Natural killer cell treated with Interleukin-12 subunit alpha and Interleukin-12 subunit beta and Interleukin-15 and Interleukin-18, amount 100 ng/mL, for 72 hours (primary cell): Measurements from ENCODE around the gene CASQ2. TPM values are rescaled to one million over a fixed set of nuclear protein-coding genes. Genes with fewer than 3 reads are reported as not detected.
A peak's percentile ranks its signal among the peaks of the same experiment; 100 is the strongest.

ENCODE experiments used
- ATAC-seq, 2 donors: fragments of 150-1000 bp; cut with Tn5 transposase in 1 of 2; sonication (Bioruptor Pico), chemical (Tn5 transposase) in 1 of 2; 2 replicates each; pipeline ENCODE4 v1.10.0; 2021
- DNase-seq: peaks from one replicate; pipeline ENCODE4 v3.0.0; 2022; ENCODE audit warnings: low spot score
- H3K27ac Mint-ChIP-seq, 2 donors: 1 replicate in 1 of 2; 2 replicates in 1 of 2; pipeline ENCODE4 v1.8.0; 2022; ENCODE audit warnings: mixed read lengths in 2 of 2, mild to moderate bottlenecking in 1 of 2, moderate library complexity in 1 of 2
- H3K27me3 Mint-ChIP-seq, 2 donors: 1 replicate in 1 of 2; 2 replicates in 1 of 2; pipeline ENCODE4 v1.8.0; 2022; ENCODE audit warnings: mixed read lengths in 2 of 2
- H3K36me3 Mint-ChIP-seq: one replicate; pipeline ENCODE4 v1.8.0; 2022; ENCODE audit warnings: mixed read lengths
- H3K4me1 Mint-ChIP-seq, 2 donors: 1 replicate in 1 of 2; 2 replicates in 1 of 2; pipeline ENCODE4 v1.8.0; 2022; ENCODE audit warnings: low read depth in 2 of 2, mixed read lengths in 2 of 2, mild to moderate bottlenecking in 1 of 2
- H3K4me3 Mint-ChIP-seq: one replicate; pipeline ENCODE4 v1.8.0; 2022; ENCODE audit warnings: mixed read lengths
- H3K9me3 Mint-ChIP-seq: 2 replicates; pipeline ENCODE4 v1.8.0; 2022; ENCODE audit warnings: mixed read lengths
- total RNA-seq, 2 donors: library from RNA; stranded (reverse); gene quantifications; one replicate each; pipeline ENCODE4 v1.2.3, GENCODE V29; 2022

The CASQ2 gene
- not detected for total RNA-seq

- no peak for ATAC-seq
- Mint-ChIP-seq H3K4me3 (no peak within 1 kb of the TSS), H3K36me3 (no peaks in the 10 kb centered on the region), H3K27me3 (peaks cover 12 to 32% of the 10 kb centered on the region in 2 donors), H3K27ac (no peak within 1 kb of the TSS), H3K4me1 (no peaks in the 10 kb centered on the region), H3K9me3 (no peaks in the 10 kb centered on the region)
- no peak for DNase-seq
Observed at GRCh38 chr1:115768549-115768948, at the start of gene CASQ2. CASQ2 (minus strand) TSS chr1:115768714; CDS start chr1:115768541, 173 bp downstream.

DNA sequence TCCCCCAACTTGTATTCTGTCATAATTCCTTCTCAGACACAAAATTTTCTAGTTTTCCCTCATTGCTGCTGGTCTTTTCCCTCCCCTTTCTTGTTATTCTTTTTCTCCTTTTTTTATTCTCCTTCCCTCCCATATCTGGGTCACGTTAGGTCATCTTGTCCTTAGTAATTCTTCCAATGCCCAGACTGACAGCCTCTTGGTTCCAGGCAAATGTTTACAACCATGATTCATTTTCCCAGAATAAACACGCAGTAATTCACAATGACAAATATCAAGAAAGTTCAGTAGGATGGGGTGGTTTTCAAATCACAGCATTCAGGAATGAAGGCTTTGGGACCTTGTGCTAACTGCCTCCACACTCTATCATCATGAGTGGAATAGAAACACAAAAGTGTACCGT lies 47.2 kb upstream of the CASQ2 start:
- no peaks in the 10 kb centered on the region for H3K36me3 Mint-ChIP-seq
- H3K4me3 Mint-ChIP-seq = no peak overlapping the region
- H3K27me3 Mint-ChIP-seq = peaks cover 11 to 19% of the 10 kb centered on the region in 2 donors
- H3K9me3 Mint-ChIP-seq = no peaks in the 10 kb centered on the region
- ATAC-seq (no peak), DNase-seq (no peak)
- H3K4me1 Mint-ChIP-seq = no peaks in the 10 kb centered on the region
- no peak overlapping the region for H3K27ac Mint-ChIP-seq

- H3K27ac Mint-ChIP-seq = no peak overlapping the region
- no peaks in the 10 kb centered on the region for H3K36me3 Mint-ChIP-seq
- no peaks in the 10 kb centered on the region for H3K9me3 Mint-ChIP-seq
- ATAC-seq (no peak), DNase-seq (no peak)
- H3K4me1 Mint-ChIP-seq = no peaks in the 10 kb centered on the region
- no peak overlapping the region for H3K4me3 Mint-ChIP-seq
- H3K27me3 Mint-ChIP-seq = peaks cover 11 to 19% of the 10 kb centered on the region in 2 donors
Observed at GRCh38 chr1:115814685-115815398, 46.3 kb upstream of the CASQ2 start.

- Mint-ChIP-seq H3K4me3 (no peak overlapping the region), H3K27ac (no peak overlapping the region), H3K9me3 (no peaks in the 10 kb centered on the region), H3K36me3 (no peaks in the 10 kb centered on the region), H3K27me3 (peaks cover 19 to 21% of the 10 kb centered on the region in 2 donors), H3K4me1 (no peaks in the 10 kb centered on the region)
- ATAC-seq (peak in 1 of 2 donors; percentile 29), DNase-seq (no peak)
Observed at GRCh38 chr1:115813727-115814126, 45.2 kb upstream of the CASQ2 start.

DNA sequence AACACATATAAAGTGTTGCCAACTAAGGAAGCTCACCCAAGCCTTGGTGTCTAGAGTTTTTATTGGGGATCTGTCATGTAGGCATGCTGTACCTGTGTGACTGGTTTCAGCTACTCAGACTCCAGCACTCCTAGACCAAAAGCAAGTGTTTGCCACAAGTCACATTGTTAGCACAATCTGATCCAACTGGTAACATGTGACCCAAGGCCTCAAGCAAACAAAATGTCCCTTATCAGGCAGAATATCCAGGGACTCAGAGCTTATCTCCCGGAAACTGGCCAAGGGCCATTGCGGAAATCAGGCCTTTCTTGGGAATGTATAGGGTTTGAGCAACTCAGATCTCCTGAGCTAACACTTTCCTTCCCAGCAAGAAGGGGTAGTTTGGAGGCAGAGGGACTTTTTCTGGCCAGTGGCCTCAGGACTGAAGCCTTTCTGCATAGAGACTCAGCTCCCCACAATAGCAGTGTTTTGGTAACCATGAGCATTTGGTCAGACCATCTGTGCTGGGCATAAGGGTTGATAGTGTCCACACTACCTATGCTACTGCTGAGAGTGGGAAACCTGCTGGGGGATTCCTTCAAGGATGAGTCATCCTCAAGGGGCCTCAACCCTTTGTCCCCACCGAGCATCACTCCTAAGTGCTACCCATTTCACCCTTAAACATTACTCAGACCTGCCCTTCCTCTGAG lies 42.8 kb upstream of the CASQ2 start:
- H3K9me3 Mint-ChIP-seq = no peaks in the 10 kb centered on the region
- no peak overlapping the region for H3K27ac Mint-ChIP-seq
- no peaks in the 10 kb centered on the region for H3K36me3 Mint-ChIP-seq
- peak; percentile 31 to 48 for ATAC-seq
- no peak for DNase-seq
- H3K4me3 Mint-ChIP-seq = no peak overlapping the region
- peaks cover 24 to 32% of the 10 kb centered on the region in 2 donors for H3K27me3 Mint-ChIP-seq
- H3K4me1 Mint-ChIP-seq = no peaks in the 10 kb centered on the region

- no peaks in the 10 kb centered on the region for H3K36me3 Mint-ChIP-seq
Observed at GRCh38 chr1:115810609-115811008, 42.1 kb upstream of the CASQ2 start.

GRCh38 chr1:115809847-115810246 lies 41.3 kb upstream of the CASQ2 start:
- no peaks in the 10 kb centered on the region for H3K4me1 Mint-ChIP-seq
- no peak overlapping the region for H3K27ac Mint-ChIP-seq
- no peaks in the 10 kb centered on the region for H3K9me3 Mint-ChIP-seq
- no peak for ATAC-seq
- H3K4me3 Mint-ChIP-seq = no peak overlapping the region
- peaks cover 20 to 32% of the 10 kb centered on the region in 2 donors for H3K27me3 Mint-ChIP-seq
- no peak for DNase-seq
- no peaks in the 10 kb centered on the region for H3K36me3 Mint-ChIP-seq

More at GRCh38 chr1:115810609-115811008, 42.1 kb upstream of the CASQ2 start:
- Mint-ChIP-seq H3K4me1 (no peaks in the 10 kb centered on the region), H3K4me3 (no peak overlapping the region), H3K9me3 (no peaks in the 10 kb centered on the region), H3K27ac (no peak overlapping the region), H3K27me3 (peaks cover 22 to 32% of the 10 kb centered on the region in 2 donors)
- DNase-seq = no peak
- no peak for ATAC-seq

GRCh38 chr1:115809076-115809475 lies 40.6 kb upstream of the CASQ2 start:
- ATAC-seq (no peak), DNase-seq (no peak)
- no peak overlapping the region for H3K4me3 Mint-ChIP-seq
- peaks cover 18 to 32% of the 10 kb centered on the region in 2 donors for H3K27me3 Mint-ChIP-seq
- no peaks in the 10 kb centered on the region for H3K36me3 Mint-ChIP-seq
- H3K9me3 Mint-ChIP-seq = no peaks in the 10 kb centered on the region
- no peak overlapping the region for H3K27ac Mint-ChIP-seq
- H3K4me1 Mint-ChIP-seq = no peaks in the 10 kb centered on the region

GRCh38 chr1:115807723-115808122 lies 39.2 kb upstream of the CASQ2 start:
- no peaks in the 10 kb centered on the region for H3K36me3 Mint-ChIP-seq
- ATAC-seq (peak in 1 of 2 donors; percentile 72), DNase-seq (no peak)
- H3K4me3 Mint-ChIP-seq = no peak overlapping the region
- H3K27me3 Mint-ChIP-seq = peaks cover 15 to 27% of the 10 kb centered on the region in 2 donors
- no peaks in the 10 kb centered on the region for H3K9me3 Mint-ChIP-seq
- H3K27ac Mint-ChIP-seq = no peak overlapping the region
- no peaks in the 10 kb centered on the region for H3K4me1 Mint-ChIP-seq

GRCh38 chr1:115805597-115805996 lies 37.1 kb upstream of the CASQ2 start:
- no peak overlapping the region for H3K4me3 Mint-ChIP-seq
- no peak overlapping the region for H3K27ac Mint-ChIP-seq
- ATAC-seq = no peak

DNA sequence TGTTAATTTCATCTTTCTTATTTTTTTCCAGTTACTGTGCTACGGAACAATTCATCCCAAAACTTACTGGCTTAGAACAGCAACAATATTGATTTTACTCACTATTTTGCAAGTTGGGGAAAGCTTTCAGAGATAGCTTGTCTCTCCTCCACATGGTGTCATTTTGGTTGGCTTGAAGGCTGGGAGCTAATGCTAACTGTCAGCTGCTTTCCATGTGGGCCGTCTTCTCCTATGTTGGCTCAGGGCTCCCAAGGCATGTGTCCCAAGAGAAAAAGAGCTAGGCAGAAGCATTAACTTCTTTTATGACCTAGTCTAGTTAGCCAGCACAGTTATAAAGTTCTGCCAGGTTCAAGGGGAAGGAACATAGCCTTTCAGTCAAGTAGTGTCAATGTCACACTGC lies 33.9 kb upstream of the CASQ2 start:
- ATAC-seq = no peak
- Mint-ChIP-seq H3K4me3 (no peak overlapping the region), H3K36me3 (no peaks in the 10 kb centered on the region), H3K27me3 (peaks cover 13 to 30% of the 10 kb centered on the region in 2 donors), H3K9me3 (no peaks in the 10 kb centered on the region), H3K4me1 (no peaks in the 10 kb centered on the region), H3K27ac (no peak overlapping the region)
- no peak for DNase-seq

More at GRCh38 chr1:115805597-115805996, 37.1 kb upstream of the CASQ2 start:
- Mint-ChIP-seq H3K4me1 (no peaks in the 10 kb centered on the region), H3K36me3 (no peaks in the 10 kb centered on the region), H3K27me3 (peaks cover 15 to 39% of the 10 kb centered on the region in 2 donors), H3K9me3 (no peaks in the 10 kb centered on the region)
- no peak for DNase-seq

- DNase-seq = no peak
- H3K27me3 Mint-ChIP-seq = peaks cover 29 to 43% of the 10 kb centered on the region in 2 donors
- H3K4me3 Mint-ChIP-seq = no peak overlapping the region
- no peaks in the 10 kb centered on the region for H3K4me1 Mint-ChIP-seq
- no peaks in the 10 kb centered on the region for H3K36me3 Mint-ChIP-seq
- no peaks in the 10 kb centered on the region for H3K9me3 Mint-ChIP-seq
- no peak overlapping the region for H3K27ac Mint-ChIP-seq
- ATAC-seq = no peak
Observed at GRCh38 chr1:115797486-115797885, 29.0 kb upstream of the CASQ2 start.

DNA sequence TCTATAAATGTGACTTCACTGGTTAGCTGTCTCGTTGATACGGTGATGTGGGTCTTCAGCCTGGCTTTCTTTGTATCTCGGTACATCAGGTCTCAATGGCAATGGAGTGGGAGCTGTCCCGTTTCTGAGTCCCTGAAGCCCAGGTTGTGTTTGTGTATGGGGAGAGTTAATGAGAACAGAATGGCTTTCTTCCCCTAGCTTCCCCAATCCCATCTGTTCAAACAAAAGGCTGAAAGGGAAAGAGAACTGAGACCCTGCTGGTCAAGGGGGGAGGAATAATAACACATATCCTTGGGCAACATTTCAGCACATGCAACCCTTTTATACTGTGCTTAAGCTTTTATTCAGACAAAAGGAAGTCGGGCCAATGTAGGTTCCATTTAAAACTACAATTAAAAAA lies 28.4 kb upstream of the CASQ2 start:
- H3K4me1 Mint-ChIP-seq = no peaks in the 10 kb centered on the region
- H3K27ac Mint-ChIP-seq = no peak overlapping the region
- H3K36me3 Mint-ChIP-seq = no peaks in the 10 kb centered on the region
- no peak for ATAC-seq
- H3K27me3 Mint-ChIP-seq = peaks cover 32 to 48% of the 10 kb centered on the region in 2 donors
- no peaks in the 10 kb centered on the region for H3K9me3 Mint-ChIP-seq
- no peak overlapping the region for H3K4me3 Mint-ChIP-seq
- DNase-seq = no peak

- Mint-ChIP-seq H3K36me3 (no peaks in the 10 kb centered on the region), H3K4me1 (no peaks in the 10 kb centered on the region), H3K4me3 (no peak overlapping the region), H3K27me3 (peaks cover 35 to 40% of the 10 kb centered on the region in 2 donors), H3K9me3 (no peaks in the 10 kb centered on the region), H3K27ac (no peak overlapping the region)
- DNase-seq (no peak), ATAC-seq (no peak)
Observed at GRCh38 chr1:115796036-115796435, 27.5 kb upstream of the CASQ2 start.
